ENCODE results near the gene IGFBP4.

- TF ChIP-seq CTCF (IDR thresholded peaks at IDR 0.05; ENCODE audit: poor library complexity), result peak; percentile 49
- no peak for TF ChIP-seq EZH2 (IDR thresholded peaks at IDR 0.05; ENCODE audit: borderline replicate concordance)
Measured at GRCh38 chr17:40443196-40443987, at the start of gene IGFBP4.

Data from hepatocyte (in vitro differentiated cells).